ENCODE data around the gene KCNF1.

Gene KCNF1

GRCh38 chr2:10900216-10901109 lies 11.3 kb upstream of the KCNF1 start:
- TF ChIP-seq OSR1 (CRISPR knock-in tag; IDR thresholded peaks at IDR 0.05) (no peak), RARB (CRISPR knock-in tag; IDR thresholded peaks at IDR 0.05) (no peak), POU6F1 (CRISPR knock-in tag; IDR thresholded peaks at IDR 0.05; ENCODE audit: borderline replicate concordance, low read depth) (no peak), TOX (CRISPR knock-in tag; IDR thresholded peaks at IDR 0.05; ENCODE audit: borderline replicate concordance) (no peak), ARNTL (CRISPR knock-in tag; IDR thresholded peaks at IDR 0.05; ENCODE audit: borderline replicate concordance, low read depth) (no peak), ZNF565 (CRISPR knock-in tag; conservative IDR thresholded peaks at IDR 0.05; ENCODE audit: low read depth) (no peak), ZNF70 (CRISPR knock-in tag; IDR thresholded peaks at IDR 0.05) (no peak), ZNF8 (CRISPR knock-in tag; IDR thresholded peaks at IDR 0.05) (no peak), ZFP30 (CRISPR knock-in tag; IDR thresholded peaks at IDR 0.05) (no peak), ISL1 (CRISPR knock-in tag; IDR thresholded peaks at IDR 0.05) (no peak), ESRRG (CRISPR knock-in tag; IDR thresholded peaks at IDR 0.05) (no peak), SNAI2 (CRISPR knock-in tag; IDR thresholded peaks at IDR 0.05) (no peak), PPARA (CRISPR knock-in tag; IDR thresholded peaks at IDR 0.05; ENCODE audit: borderline replicate concordance) (no peak)
- TF ChIP-seq, protein P1, sequence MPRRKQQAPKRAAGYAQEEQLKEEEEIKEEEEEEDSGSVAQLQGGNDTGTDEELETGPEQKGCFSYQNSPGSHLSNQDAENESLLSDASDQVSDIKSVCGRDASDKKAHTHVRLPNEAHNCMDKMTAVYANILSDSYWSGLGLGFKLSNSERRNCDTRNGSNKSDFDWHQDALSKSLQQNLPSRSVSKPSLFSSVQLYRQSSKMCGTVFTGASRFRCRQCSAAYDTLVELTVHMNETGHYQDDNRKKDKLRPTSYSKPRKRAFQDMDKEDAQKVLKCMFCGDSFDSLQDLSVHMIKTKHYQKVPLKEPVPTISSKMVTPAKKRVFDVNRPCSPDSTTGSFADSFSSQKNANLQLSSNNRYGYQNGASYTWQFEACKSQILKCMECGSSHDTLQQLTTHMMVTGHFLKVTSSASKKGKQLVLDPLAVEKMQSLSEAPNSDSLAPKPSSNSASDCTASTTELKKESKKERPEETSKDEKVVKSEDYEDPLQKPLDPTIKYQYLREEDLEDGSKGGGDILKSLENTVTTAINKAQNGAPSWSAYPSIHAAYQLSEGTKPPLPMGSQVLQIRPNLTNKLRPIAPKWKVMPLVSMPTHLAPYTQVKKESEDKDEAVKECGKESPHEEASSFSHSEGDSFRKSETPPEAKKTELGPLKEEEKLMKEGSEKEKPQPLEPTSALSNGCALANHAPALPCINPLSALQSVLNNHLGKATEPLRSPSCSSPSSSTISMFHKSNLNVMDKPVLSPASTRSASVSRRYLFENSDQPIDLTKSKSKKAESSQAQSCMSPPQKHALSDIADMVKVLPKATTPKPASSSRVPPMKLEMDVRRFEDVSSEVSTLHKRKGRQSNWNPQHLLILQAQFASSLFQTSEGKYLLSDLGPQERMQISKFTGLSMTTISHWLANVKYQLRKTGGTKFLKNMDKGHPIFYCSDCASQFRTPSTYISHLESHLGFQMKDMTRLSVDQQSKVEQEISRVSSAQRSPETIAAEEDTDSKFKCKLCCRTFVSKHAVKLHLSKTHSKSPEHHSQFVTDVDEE (CRISPR knock-in tag; IDR thresholded peaks at IDR 0.05): no peak
- TF ChIP-seq, protein P2, sequence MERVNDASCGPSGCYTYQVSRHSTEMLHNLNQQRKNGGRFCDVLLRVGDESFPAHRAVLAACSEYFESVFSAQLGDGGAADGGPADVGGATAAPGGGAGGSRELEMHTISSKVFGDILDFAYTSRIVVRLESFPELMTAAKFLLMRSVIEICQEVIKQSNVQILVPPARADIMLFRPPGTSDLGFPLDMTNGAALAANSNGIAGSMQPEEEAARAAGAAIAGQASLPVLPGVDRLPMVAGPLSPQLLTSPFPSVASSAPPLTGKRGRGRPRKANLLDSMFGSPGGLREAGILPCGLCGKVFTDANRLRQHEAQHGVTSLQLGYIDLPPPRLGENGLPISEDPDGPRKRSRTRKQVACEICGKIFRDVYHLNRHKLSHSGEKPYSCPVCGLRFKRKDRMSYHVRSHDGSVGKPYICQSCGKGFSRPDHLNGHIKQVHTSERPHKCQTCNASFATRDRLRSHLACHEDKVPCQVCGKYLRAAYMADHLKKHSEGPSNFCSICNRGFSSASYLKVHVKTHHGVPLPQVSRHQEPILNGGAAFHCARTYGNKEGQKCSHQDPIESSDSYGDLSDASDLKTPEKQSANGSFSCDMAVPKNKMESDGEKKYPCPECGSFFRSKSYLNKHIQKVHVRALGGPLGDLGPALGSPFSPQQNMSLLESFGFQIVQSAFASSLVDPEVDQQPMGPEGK (CRISPR knock-in tag; IDR thresholded peaks at IDR 0.05; ENCODE audit: borderline replicate concordance): no peak
- ATAC-seq: peak; percentile 95

DNA sequence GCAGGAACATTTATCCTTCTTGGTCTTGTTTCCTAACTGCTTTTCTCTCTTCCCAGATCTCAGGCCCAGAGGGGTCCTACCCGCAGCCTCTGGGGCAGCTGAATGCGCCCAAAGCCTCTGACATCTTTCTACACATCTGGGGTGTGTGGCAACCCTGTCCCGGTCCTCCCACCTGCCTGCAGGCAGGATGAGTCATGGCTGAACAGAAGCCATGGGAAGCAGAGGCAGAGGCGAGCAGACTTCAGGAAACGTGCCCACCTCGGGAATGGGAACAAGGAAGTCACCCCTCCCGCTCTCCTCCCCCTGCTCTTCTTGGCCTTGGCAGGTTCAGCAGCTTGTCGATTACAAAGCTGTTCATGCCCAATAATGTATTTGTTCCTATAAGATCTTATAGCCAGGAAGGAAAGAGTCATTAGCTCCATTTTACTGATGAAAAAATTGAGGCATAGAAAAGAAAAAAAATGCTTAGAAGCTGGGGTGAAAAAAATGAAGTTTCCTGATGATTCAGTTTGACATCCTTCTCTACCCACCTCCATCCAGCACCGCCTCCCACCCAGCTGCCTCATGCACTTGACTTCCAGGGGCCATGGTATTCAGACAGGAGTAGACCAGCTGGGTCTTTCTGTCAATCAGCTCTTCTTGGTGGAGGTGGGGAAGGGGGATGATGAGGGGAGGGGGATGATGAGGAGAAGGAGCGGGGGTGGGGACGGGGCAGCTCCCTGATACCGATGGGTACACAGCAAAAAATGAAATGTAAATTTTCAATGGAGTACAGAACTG lies 10.4 kb upstream of the KCNF1 start:
- ATAC-seq: no peak
- TF ChIP-seq POU6F1 (CRISPR knock-in tag; IDR thresholded peaks at IDR 0.05; ENCODE audit: borderline replicate concordance, low read depth): no peak
- TF ChIP-seq OSR1 (CRISPR knock-in tag; IDR thresholded peaks at IDR 0.05): no peak
- no peak for TF ChIP-seq ZNF565 (CRISPR knock-in tag; conservative IDR thresholded peaks at IDR 0.05; ENCODE audit: low read depth)
- no peak for TF ChIP-seq ZFP30 (CRISPR knock-in tag; IDR thresholded peaks at IDR 0.05)
- no peak for TF ChIP-seq PPARA (CRISPR knock-in tag; IDR thresholded peaks at IDR 0.05; ENCODE audit: borderline replicate concordance)
- TF ChIP-seq ESRRG (CRISPR knock-in tag; IDR thresholded peaks at IDR 0.05): no peak
- no peak for TF ChIP-seq CSRNP3 (CRISPR knock-in tag; IDR thresholded peaks at IDR 0.05)
- TF ChIP-seq ARNTL (CRISPR knock-in tag; IDR thresholded peaks at IDR 0.05; ENCODE audit: borderline replicate concordance, low read depth): no peak
- TF ChIP-seq, protein P1 (CRISPR knock-in tag; IDR thresholded peaks at IDR 0.05): no peak
- no peak for TF ChIP-seq BACH2 (CRISPR knock-in tag; IDR thresholded peaks at IDR 0.05; ENCODE audit: borderline replicate concordance)
- TF ChIP-seq, protein P2 (CRISPR knock-in tag; IDR thresholded peaks at IDR 0.05; ENCODE audit: borderline replicate concordance): no peak
- TF ChIP-seq ZFP3 (CRISPR knock-in tag; IDR thresholded peaks at IDR 0.05): no peak
- no peak for TF ChIP-seq SNAI2 (CRISPR knock-in tag; IDR thresholded peaks at IDR 0.05)

Measured in SK-N-SH treated with all-trans-retinoic acid at 6 μM for 48 hours (cell line).